ENCODE data around the gene PSMG4. TPM values are rescaled to one million over a fixed set of nuclear protein-coding genes. Genes with fewer than 3 reads are reported as not detected.

The PSMG4 gene
- total and polyA plus RNA-seq, 5 donors: 7.9 to 16.7 (median 10.2) TPM

DNA sequence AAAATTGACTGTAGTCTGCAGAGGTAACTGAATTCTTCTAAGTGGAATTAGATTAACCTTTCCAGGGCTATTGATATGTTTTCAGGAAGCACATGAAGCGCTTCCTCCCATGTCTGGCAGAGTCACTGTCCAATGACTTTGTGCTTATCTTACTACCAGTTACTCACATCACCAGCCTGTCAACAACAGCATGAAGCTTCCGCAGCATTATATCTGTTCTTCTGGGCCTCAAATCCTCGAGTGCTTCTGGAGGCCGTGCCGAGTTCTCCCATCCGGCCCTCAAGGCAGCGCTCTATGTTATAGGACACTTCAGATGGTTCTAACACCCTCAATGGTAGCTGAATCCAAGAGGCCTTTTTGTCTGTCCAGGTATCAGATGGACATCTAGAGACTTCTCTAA is 33.2 kb downstream of the PSMG4 start:
- Histone ChIP-seq H3K4me3 (ENCODE audit: low read length) (no peak overlapping the region), H3K4me1 (ENCODE audit: control insufficient read depth, insufficient read depth, low read length) (peaks cover 3% of the 10 kb centered on the region), H3K27me3 (ENCODE audit: control insufficient read depth, insufficient read depth) (no peaks in the 10 kb centered on the region), H3K9me3 (ENCODE audit: control insufficient read depth, low read length) (no peaks in the 10 kb centered on the region), H3K27ac (ENCODE audit: low read length) (no peak overlapping the region)
- DNase-seq (no peak), ATAC-seq (peak in 1 of 2 donors; percentile 19)
- WGBS: 39% methylated on average over 7 of the region's 7 CpGs
- intact Hi-C loops (cut with DNase I): no loop called here

DNA sequence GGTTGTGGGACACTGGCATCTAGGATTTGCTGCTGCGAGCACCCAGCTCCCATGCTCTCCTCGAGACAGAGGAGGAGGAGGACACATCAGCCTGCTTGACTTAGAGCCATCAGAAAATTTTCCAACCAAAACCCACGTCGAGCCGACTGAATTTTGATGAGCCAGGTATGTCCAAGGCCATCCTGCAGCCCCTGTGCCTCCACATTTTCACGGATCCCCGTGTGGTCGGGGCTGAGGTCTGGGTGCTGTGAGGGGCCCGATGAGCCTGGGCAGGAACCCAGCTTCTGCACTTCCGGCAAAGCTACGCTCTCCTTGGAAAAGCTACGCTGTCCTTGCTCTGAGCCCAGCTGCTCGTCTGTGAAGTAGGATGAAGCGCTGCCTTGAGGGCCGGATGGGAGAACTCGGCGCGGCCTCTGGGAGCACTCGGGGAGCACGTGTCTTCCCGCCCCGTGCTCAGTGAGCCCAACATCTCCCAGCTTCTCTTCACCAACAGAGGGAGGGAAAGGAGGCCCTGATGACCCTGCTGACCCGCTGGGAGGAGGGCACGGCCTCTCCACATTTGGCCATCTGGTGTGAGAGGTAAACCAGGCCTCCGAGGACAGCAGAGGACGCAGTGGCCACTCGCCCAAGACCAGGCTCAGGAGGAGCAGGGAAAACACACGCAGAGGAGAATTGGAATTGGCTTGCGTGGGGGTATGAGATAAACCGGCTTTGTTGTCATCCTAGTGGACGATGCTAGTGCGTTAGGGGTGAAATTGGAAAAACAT is 33.9 kb downstream of the PSMG4 start:
- intact Hi-C loops (cut with DNase I): no loop called here
- H3K4me3 ChIP-seq (ENCODE audit: low read length): no peak overlapping the region
- peaks cover 3% of the 10 kb centered on the region for H3K4me1 ChIP-seq (ENCODE audit: control insufficient read depth, insufficient read depth, low read length)
- 83% methylated on average over 32 of the region's 32 CpGs for WGBS
- H3K27me3 ChIP-seq (ENCODE audit: control insufficient read depth, insufficient read depth): no peaks in the 10 kb centered on the region
- H3K9me3 ChIP-seq (ENCODE audit: control insufficient read depth, low read length): no peaks in the 10 kb centered on the region
- DNase-seq (no peak), ATAC-seq (no peak)
- H3K27ac ChIP-seq (ENCODE audit: low read length): no peak overlapping the region

DNA sequence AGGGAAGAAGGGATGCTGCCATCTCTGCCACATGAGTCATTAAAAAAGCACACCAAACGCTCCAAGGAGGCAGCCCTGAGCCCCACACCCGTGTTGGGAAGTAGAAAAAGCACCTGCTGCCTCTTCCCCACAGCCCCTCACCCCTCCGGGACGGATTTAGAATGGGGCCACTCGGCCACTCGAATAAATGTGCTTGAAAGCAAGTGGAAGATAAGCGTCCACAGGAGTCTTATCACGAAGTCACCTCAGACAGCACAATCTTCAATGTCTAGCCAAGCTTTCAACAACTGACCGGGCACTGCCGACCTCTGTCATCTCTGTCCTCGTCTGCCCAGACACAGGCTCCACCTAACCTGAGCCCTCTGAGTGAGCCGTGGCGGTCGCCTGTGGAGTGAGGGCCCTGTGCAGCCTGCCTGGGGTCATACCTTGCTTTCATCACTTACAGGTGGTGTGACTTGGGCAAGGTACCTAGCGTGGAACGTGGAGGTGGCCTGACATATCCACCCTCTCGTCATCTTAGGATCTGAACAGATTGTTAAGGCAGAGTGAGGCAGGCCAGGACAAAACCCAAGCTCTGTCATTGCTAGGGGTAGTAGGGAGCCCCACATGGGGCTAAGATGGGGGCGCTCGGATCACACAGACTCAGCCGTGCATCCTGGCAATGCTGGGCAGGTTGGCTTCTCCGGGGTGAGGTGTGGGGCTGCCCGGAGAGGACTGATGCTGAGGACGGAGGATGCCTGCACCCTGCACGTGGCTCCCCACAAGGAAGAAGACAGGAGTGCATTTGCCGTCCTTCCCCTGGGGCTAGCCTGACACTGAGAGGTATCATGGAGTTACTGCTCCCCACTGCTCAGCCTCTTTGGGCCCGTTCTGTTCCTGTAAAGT is 34.8 kb downstream of the PSMG4 start:
- peaks cover 3% of the 10 kb centered on the region for H3K4me1 ChIP-seq (ENCODE audit: control insufficient read depth, insufficient read depth, low read length)
- no peak overlapping the region for H3K27ac ChIP-seq (ENCODE audit: low read length)
- H3K27me3 ChIP-seq (ENCODE audit: control insufficient read depth, insufficient read depth): no peaks in the 10 kb centered on the region
- 65% methylated on average over 26 of the region's 26 CpGs for WGBS
- DNase-seq: no peak
- H3K4me3 ChIP-seq (ENCODE audit: low read length): no peak overlapping the region
- intact Hi-C loops (cut with DNase I): no loop called here
- peak in 1 of 2 donors; percentile 22 for ATAC-seq
- H3K9me3 ChIP-seq (ENCODE audit: control insufficient read depth, low read length): no peaks in the 10 kb centered on the region

DNA sequence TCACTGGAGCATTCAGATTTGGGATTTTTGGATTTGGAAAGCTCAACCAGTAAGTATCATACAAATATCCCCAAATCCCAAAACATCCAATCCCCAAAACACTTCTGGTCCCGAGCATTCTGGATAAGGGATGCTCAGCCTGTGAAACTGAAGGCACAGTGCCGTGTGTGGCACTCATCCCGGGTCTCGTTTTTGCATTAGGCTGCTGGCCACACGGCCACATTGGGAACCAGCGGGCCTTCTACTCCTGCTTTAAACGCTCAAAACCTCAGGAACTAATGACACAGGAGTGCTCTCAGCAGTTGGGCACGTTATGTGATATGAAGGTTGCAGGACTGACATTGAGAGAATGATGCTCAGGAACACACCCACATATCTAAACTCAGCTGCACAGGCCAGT is 35.6 kb downstream of the PSMG4 start:
- intact Hi-C loops (cut with DNase I): no loop called here
- Histone ChIP-seq H3K4me1 (ENCODE audit: control insufficient read depth, insufficient read depth, low read length) (peaks cover 3% of the 10 kb centered on the region), H3K9me3 (ENCODE audit: control insufficient read depth, low read length) (no peaks in the 10 kb centered on the region), H3K27ac (ENCODE audit: low read length) (no peak overlapping the region), H3K4me3 (ENCODE audit: low read length) (no peak overlapping the region), H3K27me3 (ENCODE audit: control insufficient read depth, insufficient read depth) (no peaks in the 10 kb centered on the region)
- 80% methylated on average over 8 of the region's 8 CpGs for WGBS
- no peak for ATAC-seq
- DNase-seq: no peak

DNA sequence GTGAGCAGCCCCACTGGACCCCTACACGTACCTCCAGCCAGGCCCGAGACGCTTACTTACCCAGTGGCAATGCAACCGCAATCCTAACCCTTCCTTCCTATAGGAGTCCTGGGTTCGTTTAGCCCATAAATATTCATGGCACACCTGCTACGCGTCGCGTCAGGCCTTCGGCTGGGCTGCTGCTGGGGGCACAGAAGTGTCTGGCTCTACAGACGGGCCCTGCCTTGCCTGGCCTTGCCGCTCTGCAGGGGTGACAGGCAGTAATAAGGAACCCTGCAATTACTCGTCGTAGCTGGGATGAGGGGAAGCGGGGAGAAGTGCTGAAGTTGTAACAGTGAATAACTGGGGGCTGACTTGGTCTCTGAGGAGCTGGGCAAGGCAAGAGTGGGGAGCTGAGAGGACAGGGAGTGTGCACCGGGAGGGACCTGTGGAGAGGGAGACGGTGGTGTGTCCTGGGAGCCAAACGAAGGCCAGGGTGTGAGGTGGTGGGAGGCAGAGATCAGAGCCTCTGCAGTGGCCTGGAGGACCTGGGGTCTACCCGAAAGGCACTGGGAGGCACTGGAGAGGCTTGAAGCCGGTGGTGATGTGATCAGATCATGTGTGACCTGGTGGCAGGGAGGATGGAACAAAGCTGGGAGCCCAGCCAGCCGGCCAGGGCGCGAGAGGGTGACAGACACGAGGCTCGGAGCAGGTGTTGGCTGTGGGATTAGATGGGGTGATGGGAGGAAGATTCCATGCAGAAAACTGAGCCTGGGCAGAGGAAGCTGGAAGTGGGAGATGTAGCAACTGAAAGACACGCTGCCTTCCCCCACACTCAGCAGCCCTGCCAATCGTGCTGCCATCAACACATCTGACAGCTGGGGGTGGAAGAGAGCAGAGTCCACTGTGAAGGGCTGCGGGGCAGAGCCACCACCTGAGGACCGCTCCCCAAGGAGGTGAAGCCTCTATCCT is 36.4 kb downstream of the PSMG4 start:
- ATAC-seq (peak; percentile 30 to 39), DNase-seq (peak in 1 of 3 donors; percentile 45)
- Histone ChIP-seq H3K4me1 (ENCODE audit: control insufficient read depth, insufficient read depth, low read length) (peaks cover 3% of the 10 kb centered on the region), H3K4me3 (ENCODE audit: low read length) (no peak overlapping the region), H3K9me3 (ENCODE audit: control insufficient read depth, low read length) (no peaks in the 10 kb centered on the region), H3K27ac (ENCODE audit: low read length) (no peak overlapping the region), H3K27me3 (ENCODE audit: control insufficient read depth, insufficient read depth) (no peaks in the 10 kb centered on the region)
- WGBS: 58% methylated on average over 29 of the region's 29 CpGs
- intact Hi-C loops (cut with DNase I): no loop called here

DNA sequence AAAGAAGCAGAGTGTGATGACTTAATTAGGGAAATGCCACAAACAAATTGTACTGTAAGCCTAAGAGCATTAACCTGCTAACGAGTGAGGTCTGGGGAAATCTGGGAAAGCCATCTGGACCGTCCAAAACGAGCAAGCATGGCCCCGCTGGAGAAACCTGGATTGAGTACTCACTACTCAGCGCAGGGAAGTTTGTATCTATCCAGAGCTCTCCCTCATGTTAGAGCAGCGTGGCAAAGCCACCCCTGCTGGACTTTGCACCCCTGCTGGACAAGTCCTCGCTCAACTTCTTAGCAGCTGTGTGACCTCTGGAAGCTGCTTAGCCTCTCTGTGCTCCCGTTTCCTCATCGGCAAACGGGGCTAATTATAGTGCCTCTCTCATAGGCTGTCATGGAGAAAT is 37.3 kb downstream of the PSMG4 start:
- DNase-seq: no peak
- Histone ChIP-seq H3K27ac (ENCODE audit: low read length) (no peak overlapping the region), H3K4me1 (ENCODE audit: control insufficient read depth, insufficient read depth, low read length) (peaks cover 3% of the 10 kb centered on the region), H3K27me3 (ENCODE audit: control insufficient read depth, insufficient read depth) (no peaks in the 10 kb centered on the region), H3K9me3 (ENCODE audit: control insufficient read depth, low read length) (no peaks in the 10 kb centered on the region), H3K4me3 (ENCODE audit: low read length) (no peak overlapping the region)
- intact Hi-C loops (cut with DNase I): no loop called here
- ATAC-seq: no peak
- WGBS: 75% methylated on average over 10 of the region's 10 CpGs

DNA sequence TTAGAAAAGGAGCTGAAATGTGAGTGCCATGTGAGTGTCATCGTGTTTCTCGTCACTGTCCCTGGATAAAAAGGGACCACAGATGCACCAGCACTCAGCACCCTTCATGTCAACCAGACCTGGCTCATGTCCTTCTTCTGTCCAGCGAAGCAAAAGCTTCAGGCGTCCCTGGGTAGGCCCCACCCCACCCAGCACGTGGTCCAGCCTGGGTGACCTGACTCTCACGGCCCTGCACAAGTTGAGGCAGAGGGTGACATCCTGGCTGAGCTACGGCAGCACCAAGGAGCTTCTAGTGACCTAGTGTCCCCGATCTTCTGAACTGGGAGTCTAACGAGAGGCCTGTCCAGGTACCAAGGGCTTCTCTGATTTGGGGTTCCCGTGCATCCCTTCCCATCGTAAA is 37.8 kb downstream of the PSMG4 start:
- H3K4me3 ChIP-seq (ENCODE audit: low read length): no peak overlapping the region
- ATAC-seq (no peak), DNase-seq (peak in 1 of 3 donors; percentile 34)
- intact Hi-C loops (cut with DNase I): no loop called here
- H3K27ac ChIP-seq (ENCODE audit: low read length): no peak overlapping the region
- 85% methylated on average over 11 of the region's 11 CpGs for WGBS
- H3K9me3 ChIP-seq (ENCODE audit: control insufficient read depth, low read length): no peaks in the 10 kb centered on the region
- H3K27me3 ChIP-seq (ENCODE audit: control insufficient read depth, insufficient read depth): no peaks in the 10 kb centered on the region
- H3K4me1 ChIP-seq (ENCODE audit: control insufficient read depth, insufficient read depth, low read length): peaks cover 3% of the 10 kb centered on the region

DNA sequence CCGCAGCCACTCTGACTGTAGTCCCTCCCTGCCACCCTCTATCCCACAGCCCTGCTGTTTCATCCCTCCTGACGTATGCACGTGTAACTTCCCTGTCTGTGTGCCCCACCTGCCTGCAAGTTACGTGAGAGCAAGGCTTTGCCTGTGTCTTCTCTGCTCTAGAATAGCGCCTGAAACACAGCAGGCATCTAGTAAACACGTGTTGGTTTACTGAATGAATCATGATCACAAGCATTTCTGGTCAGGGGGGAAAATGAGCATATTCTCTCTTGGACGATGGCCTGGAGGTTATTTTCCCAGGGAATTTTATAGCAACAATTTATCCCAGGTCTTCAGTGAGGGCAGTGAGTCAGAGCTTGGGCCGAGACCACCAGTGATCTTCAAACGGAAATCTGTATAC is 38.3 kb downstream of the PSMG4 start:
- no peak for DNase-seq
- intact Hi-C loops (cut with DNase I): no loop called here

DNA sequence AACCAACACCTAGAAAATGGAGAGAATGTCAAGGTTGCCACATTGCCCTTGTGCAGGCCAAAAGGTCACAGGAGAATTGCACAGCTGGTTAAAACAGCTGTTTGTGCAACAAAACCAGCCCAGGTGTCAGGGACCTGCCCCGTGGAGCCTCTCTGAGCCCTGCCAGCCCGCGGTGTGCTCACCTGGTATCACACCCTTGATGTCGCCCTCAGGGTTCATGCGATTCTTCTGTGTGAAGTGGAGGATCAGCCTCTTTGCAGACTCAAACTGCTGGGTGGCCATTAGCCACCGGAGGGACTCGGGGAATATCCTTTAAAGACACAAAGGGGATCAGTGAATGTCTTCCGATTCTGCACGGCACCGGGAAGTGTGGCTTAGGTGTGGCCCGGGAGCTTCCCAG is 39.2 kb downstream of the PSMG4 start:
- ATAC-seq: no peak
- intact Hi-C loops (cut with DNase I): no loop called here
- Histone ChIP-seq H3K27ac (ENCODE audit: low read length) (no peak overlapping the region), H3K4me1 (ENCODE audit: control insufficient read depth, insufficient read depth, low read length) (no peaks in the 10 kb centered on the region), H3K27me3 (ENCODE audit: control insufficient read depth, insufficient read depth) (no peaks in the 10 kb centered on the region), H3K9me3 (ENCODE audit: control insufficient read depth, low read length) (no peaks in the 10 kb centered on the region), H3K4me3 (ENCODE audit: low read length) (no peak overlapping the region)
- peak in 1 of 3 donors; percentile 13 for DNase-seq
- 82% methylated on average over 11 of the region's 11 CpGs for WGBS

More for the DNA sequence above, 38.3 kb downstream of the PSMG4 start:
- no peaks in the 10 kb centered on the region for H3K27me3 ChIP-seq (ENCODE audit: control insufficient read depth, insufficient read depth)
- H3K27ac ChIP-seq (ENCODE audit: low read length): no peak overlapping the region
- 90% methylated on average over 9 of the region's 9 CpGs for WGBS
- no peaks in the 10 kb centered on the region for H3K9me3 ChIP-seq (ENCODE audit: control insufficient read depth, low read length)
- H3K4me3 ChIP-seq (ENCODE audit: low read length): no peak overlapping the region
- H3K4me1 ChIP-seq (ENCODE audit: control insufficient read depth, insufficient read depth, low read length): peaks cover 3% of the 10 kb centered on the region
- ATAC-seq: no peak

DNA sequence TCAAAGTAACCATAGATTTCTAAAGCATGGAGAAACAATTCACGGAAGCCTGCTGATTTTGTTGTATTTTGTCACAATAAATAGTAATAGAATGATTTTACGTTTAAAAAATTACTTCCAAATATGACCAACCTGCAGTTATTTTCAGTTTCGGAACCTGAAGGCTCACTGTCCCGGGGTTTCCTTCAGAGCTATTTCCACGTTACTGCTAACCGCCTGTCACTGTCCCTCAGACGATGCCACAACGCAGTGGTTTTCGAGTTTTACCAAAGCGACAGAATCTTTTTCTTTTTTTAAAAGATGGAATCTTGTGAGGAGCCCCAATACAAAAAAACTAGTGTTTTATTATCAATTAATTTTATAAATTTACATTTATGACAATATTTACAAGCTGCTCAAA is 40.5 kb downstream of the PSMG4 start:
- H3K9me3 ChIP-seq (ENCODE audit: control insufficient read depth, low read length): no peaks in the 10 kb centered on the region
- DNase-seq: no peak
- H3K27ac ChIP-seq (ENCODE audit: low read length): no peak overlapping the region
- H3K4me1 ChIP-seq (ENCODE audit: control insufficient read depth, insufficient read depth, low read length): no peaks in the 10 kb centered on the region
- intact Hi-C loops (cut with DNase I): no loop called here
- H3K27me3 ChIP-seq (ENCODE audit: control insufficient read depth, insufficient read depth): no peaks in the 10 kb centered on the region
- H3K4me3 ChIP-seq (ENCODE audit: low read length): no peak overlapping the region
- 96% methylated on average over 10 of the region's 10 CpGs for WGBS
- no peak for ATAC-seq
